Common myeloid progenitor, CD34-positive (primary cell): ENCODE measurements around the gene SH3GL1.

ENCODE experiments used
- CTCF ChIA-PET: fragments of 350-600 bp; sonication (Branson Sonifier 250); formaldehyde crosslinking; loops from one replicate; lab custom pipeline; 2021; ENCODE audit warnings: antibody characterized with exemption; lab: Charles Lee
- POLR2A ChIA-PET: fragments of 350-600 bp; sonication (Branson Sonifier 250); formaldehyde crosslinking; loops from one replicate; lab custom pipeline; 2021; ENCODE audit warnings: antibody characterized with exemption; lab: Charles Lee
- DNase-seq, 3 donors: peaks; one replicate each; pipeline versions ENCODE4 v3.0.0 to v3.0.0-alpha.2; 2013
- H3K27ac ChIP-seq, 2 experiments: 1 replicate in 1 of 2; 2 replicates in 1 of 2; pipeline ENCODE4 v1.7.0; 2013; ENCODE audit warnings: inconsistent platforms in 2 of 2, low read length in 2 of 2, mild to moderate bottlenecking in 2 of 2, low read depth in 1 of 2, moderate library complexity in 1 of 2; ENCODE audit not compliant: severe bottlenecking in 2 of 2, insufficient read depth in 1 of 2, poor library complexity in 1 of 2
- H3K27me3 ChIP-seq, 5 experiments: replicated peaks in 2 of 5; 1 replicate in 3 of 5; 2 replicates in 2 of 5; pipeline versions ENCODE4 v1.6.1 to v1.7.0; 2013; ENCODE audit warnings: low read length in 4 of 5, mild to moderate bottlenecking in 2 of 5, moderate library complexity in 2 of 5, inconsistent platforms in 1 of 5; ENCODE audit not compliant: insufficient read depth in 5 of 5, control insufficient read depth in 4 of 5
- H3K36me3 ChIP-seq, 4 experiments: 1 replicate in 2 of 4; 2 replicates in 2 of 4; pipeline versions ENCODE4 v1.6.1 to v1.7.0; 2013; ENCODE audit warnings: low read length in 3 of 4, control low read depth in 1 of 4, mild to moderate bottlenecking in 1 of 4; ENCODE audit not compliant: control insufficient read depth in 4 of 4, insufficient read depth in 4 of 4
- H3K4me1 ChIP-seq, 4 experiments: 1 replicate in 3 of 4; 2 replicates in 1 of 4; pipeline versions ENCODE4 v1.6.1 to v1.7.1; 2013; ENCODE audit warnings: low read length in 3 of 4, mild to moderate bottlenecking in 3 of 4, control low read depth in 1 of 4, inconsistent platforms in 1 of 4, moderate library complexity in 1 of 4; ENCODE audit not compliant: control insufficient read depth in 4 of 4, insufficient read depth in 4 of 4; ENCODE audit errors: control extremely low read depth in 1 of 4
- H3K4me3 ChIP-seq, 7 experiments: 1 replicate in 4 of 7; 2 replicates in 3 of 7; pipeline versions ENCODE4 v1.5.1 to v1.7.0; 2013; ENCODE audit warnings: mild to moderate bottlenecking in 7 of 7, low read length in 6 of 7, moderate library complexity in 6 of 7, inconsistent platforms in 2 of 7, low read depth in 2 of 7, control low read depth in 1 of 7; ENCODE audit not compliant: insufficient read depth in 4 of 7, control insufficient read depth in 1 of 7; ENCODE audit errors: extremely low read depth in 1 of 7
- H3K9me3 ChIP-seq, 5 experiments: 1 replicate in 4 of 5; 2 replicates in 1 of 5; pipeline versions ENCODE4 v1.6.1 to v1.7.1; 2013; ENCODE audit warnings: low read length in 4 of 5, mild to moderate bottlenecking in 2 of 5, inconsistent platforms in 1 of 5, low read depth in 1 of 5, moderate library complexity in 1 of 5; ENCODE audit not compliant: control insufficient read depth in 4 of 5, insufficient read depth in 2 of 5; ENCODE audit errors: control extremely low read depth in 1 of 5
- WGBS: methylation state at CpG from one replicate; pipeline ENCODE4 v1.1.5; 2013; ENCODE audit not compliant: insufficient coverage; 5-methylcytosine and 5-hydroxymethylcytosine counted together

Gene SH3GL1

GRCh38 chr19:4345342-4346019 lies 54.9 kb downstream of the SH3GL1 start:
- 98% methylated on average over 13 of the region's 15 CpGs for WGBS
- POLR2A ChIA-PET = interaction anchor here (1.1 kb wide), 1 partner anchor 7 kb away, joined by 4 read pairs; no protein-coding TSS in a partner anchor
- H3K27ac ChIP-seq = no peak overlapping the region
- CTCF ChIA-PET = interaction anchor here (4.4 kb wide), 1 partner anchor 78 kb away, joined by 19 read pairs; no protein-coding TSS in a partner anchor
- no peaks in the 10 kb centered on the region for H3K27me3 ChIP-seq
- H3K9me3 ChIP-seq = no peaks in the 10 kb centered on the region
- peaks cover 0 to 25% (median 22%) of the 10 kb centered on the region in 4 experiments for H3K4me1 ChIP-seq
- peaks cover 0 to 17% (median 5%) of the 10 kb centered on the region in 4 experiments for H3K36me3 ChIP-seq
- H3K4me3 ChIP-seq = no peak overlapping the region
- DNase-seq = no peak

- 13% methylated on average over 46 of the region's 101 CpGs for WGBS
These were observed 56.7 kb downstream of the SH3GL1 start, which contains the start of gene MPND for GRCh38 chr19:4343370-4344307. Gene MPND (plus strand): TSS chr19:4343562. CDS start chr19:4343594, 32 bp downstream.

DNA sequence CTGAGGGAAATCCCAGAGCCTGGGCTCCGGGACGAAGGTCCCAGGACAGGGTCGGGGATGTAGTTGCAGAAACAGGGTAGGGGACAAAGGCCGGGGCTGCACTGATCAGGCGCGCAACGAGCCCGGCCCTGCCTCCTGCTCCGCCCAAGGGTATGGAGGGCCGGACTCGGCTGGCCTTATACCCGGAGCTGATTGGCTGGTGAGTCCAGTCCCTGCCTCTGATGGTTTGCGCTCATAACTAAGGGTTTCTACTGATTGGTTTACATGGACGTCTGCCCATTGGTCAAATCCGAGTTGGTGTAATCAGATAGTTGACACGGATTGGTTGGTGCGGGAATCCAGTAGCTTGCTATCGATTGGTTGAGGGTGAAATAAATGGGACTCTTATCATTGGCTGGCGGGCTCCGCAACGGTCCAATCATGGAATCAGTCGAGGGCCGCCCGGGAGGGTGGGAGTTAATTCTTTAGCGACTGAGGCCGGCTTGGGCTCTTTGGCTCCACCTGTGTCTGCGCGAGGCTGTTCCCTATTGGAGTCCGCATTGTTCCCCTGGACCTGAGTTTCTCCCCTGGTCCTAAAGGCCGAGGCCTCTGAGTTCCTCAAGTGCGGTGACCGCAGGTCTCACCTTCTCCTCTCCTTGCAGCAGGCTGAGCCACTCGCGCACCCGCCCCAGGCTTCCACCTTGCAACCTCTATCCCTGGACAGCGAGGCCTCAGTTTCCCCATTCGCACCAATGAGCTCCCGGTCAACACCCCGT lies 57.6 kb downstream of the SH3GL1 start:
- ChIA-PET CTCF (interaction anchor here (0.7 to 2.4 kb wide), 10 partner anchors 9 to 140 kb away, joined by 3 to 21 read pairs (median 3); partner anchors contain the start of gene YJU2), POLR2A (interaction anchor here (1.1 to 1.3 kb wide), 3 partner anchors 15 to 96 kb away, joined by 3 to 5 read pairs (median 4); partner anchors contain the start of gene YJU2)
- Histone ChIP-seq H3K27me3 (no peaks in the 10 kb centered on the region), H3K9me3 (no peaks in the 10 kb centered on the region), H3K4me1 (peaks cover 0 to 32% (median 31%) of the 10 kb centered on the region in 4 experiments), H3K4me3 (peak overlapping the region; percentile 47 to 85 (median 75)), H3K27ac (peak overlapping the region; percentile 60 to 73), H3K36me3 (peaks cover 0 to 7% (median 4%) of the 10 kb centered on the region in 4 experiments)
- WGBS = 0% methylated on average over 39 of the region's 39 CpGs
- DNase-seq = peak; percentile 100

More at GRCh38 chr19:4343370-4344307, 56.7 kb downstream of the SH3GL1 start, which contains the start of gene MPND:
- Histone ChIP-seq H3K27me3 (no peaks in the 10 kb centered on the region), H3K4me3 (peak within 1 kb of the TSS; percentile 56 to 85 (median 75)), H3K36me3 (peaks cover 0 to 7% (median 4%) of the 10 kb centered on the region in 4 experiments), H3K27ac (peak within 1 kb of the TSS; percentile 60 to 73), H3K9me3 (no peaks in the 10 kb centered on the region), H3K4me1 (peaks cover 0 to 27% (median 23%) of the 10 kb centered on the region in 4 experiments)
- ChIA-PET CTCF (interaction anchor here (0.9 to 2.4 kb wide), 10 partner anchors 9 to 127 kb away, joined by 3 to 21 read pairs (median 3); no protein-coding TSS in a partner anchor), POLR2A (interaction anchor here (1.1 to 1.3 kb wide), 3 partner anchors 16 to 97 kb away, joined by 3 to 5 read pairs (median 4); partner anchors contain the start of gene YJU2)
- peak; percentile 77 to 89 (median 87) for DNase-seq

GRCh38 chr19:4342314-4342614 lies 58.1 kb downstream of the SH3GL1 start:
- H3K4me3 ChIP-seq = peak overlapping the region; percentile 47 to 85 (median 73)
- ChIA-PET CTCF (interaction anchor here (0.7 to 2.4 kb wide), 6 partner anchors 11 to 139 kb away, joined by 3 to 21 read pairs (median 3); partner anchors contain the start of gene YJU2), POLR2A (interaction anchor here (1.1 to 1.2 kb wide), 2 partner anchors 52 to 95 kb away, joined by 3 to 4 read pairs; partner anchors contain the start of gene YJU2)
- 11% methylated on average over 8 of the region's 10 CpGs for WGBS
- H3K4me1 ChIP-seq = peaks cover 0 to 32% (median 28%) of the 10 kb centered on the region in 4 experiments
- peak overlapping the region; percentile 60 to 70 for H3K27ac ChIP-seq
- H3K27me3 ChIP-seq = no peaks in the 10 kb centered on the region
- no peaks in the 10 kb centered on the region for H3K9me3 ChIP-seq
- H3K36me3 ChIP-seq = peaks cover 0 to 7% (median 4%) of the 10 kb centered on the region in 4 experiments
- DNase-seq = no peak

DNA sequence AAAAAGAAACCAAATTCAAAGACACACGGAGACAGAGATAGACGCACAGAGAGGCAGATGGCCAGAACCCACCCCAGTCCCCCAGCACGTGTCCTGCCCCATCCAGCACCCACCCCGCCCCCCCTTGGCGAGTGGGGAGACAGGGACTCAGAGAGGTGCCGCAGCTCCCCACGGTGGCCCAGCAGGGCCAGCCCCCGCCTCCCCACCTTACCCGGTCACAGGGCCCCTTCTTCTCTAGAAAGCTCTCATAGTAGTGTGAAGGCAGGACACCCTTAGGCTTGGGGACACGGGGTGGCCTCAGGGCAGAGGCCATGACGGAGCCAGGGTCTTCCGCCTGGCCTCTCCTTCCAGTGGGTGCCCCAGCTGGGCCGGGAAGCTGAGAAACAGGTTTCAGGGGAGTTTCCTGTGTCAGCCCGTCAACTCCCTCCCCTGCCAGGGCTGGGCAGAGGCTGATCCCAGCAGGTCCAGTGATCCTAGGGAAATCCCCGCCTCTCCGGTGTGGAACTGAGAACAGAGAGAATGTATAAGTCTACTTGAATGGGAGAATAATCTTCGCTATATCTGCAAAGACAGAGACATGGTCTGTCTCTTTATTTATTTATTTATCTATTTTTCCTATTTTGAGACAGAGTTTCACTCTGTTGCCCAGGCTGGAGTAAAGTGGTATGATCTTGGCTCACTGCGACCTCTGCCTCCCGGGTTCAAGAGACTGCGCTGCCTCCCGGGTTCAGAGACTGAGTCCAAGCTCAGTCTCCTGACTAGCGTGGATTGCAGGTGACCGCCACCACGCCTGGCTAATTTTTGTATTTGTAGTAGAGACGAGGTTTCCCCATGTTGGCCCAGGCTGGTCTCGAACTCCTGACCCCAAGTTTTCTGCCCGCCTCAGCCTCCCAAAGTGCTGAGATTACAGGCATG lies 61.6 kb downstream of the SH3GL1 start, which contains the start of gene STAP2:
STAP2 (minus strand) TSS at position 387 of the 915 bp plus-strand sequence; CDS start at position 313, 74 bp downstream.
- Histone ChIP-seq H3K27ac (peak within 1 kb of the TSS; percentile 12 to 40), H3K9me3 (no peaks in the 10 kb centered on the region), H3K27me3 (no peaks in the 10 kb centered on the region), H3K36me3 (peaks cover 0 to 2% (median 0%) of the 10 kb centered on the region in 4 experiments), H3K4me1 (peaks cover 0 to 23% (median 19%) of the 10 kb centered on the region in 4 experiments), H3K4me3 (peak within 1 kb of the TSS; percentile 7 to 89 (median 69))
- 68% methylated on average over 16 of the region's 27 CpGs for WGBS
- ChIA-PET POLR2A (interaction anchor here (0.7 to 1.2 kb wide), 2 partner anchors 7 to 946 kb away, joined by 3 to 4 read pairs; no protein-coding TSS in a partner anchor), CTCF (interaction anchor here (1.0 to 1.3 kb wide), 2 partner anchors 9 to 18 kb away, joined by 3 to 4 read pairs; no protein-coding TSS in a partner anchor)
- peak in 1 of 3 donors; percentile 32 for DNase-seq
